ENCODE measurements around the gene ST7L. TPM values are rescaled to one million over a fixed set of nuclear protein-coding genes. Genes with fewer than 3 reads are reported as not detected.

Gene ST7L
- total and polyA plus RNA-seq, 2 donors (not counting 1 experiment from before 2014, with no cell fraction given): 14.6 to 18.0 TPM

- H3K27ac ChIP-seq (ENCODE audit: insufficient read depth, low read length): no peak overlapping the region
- peak overlapping the region; percentile 50 for H3K9ac ChIP-seq (ENCODE audit: insufficient read depth, low read length)
These were observed 116.9 kb downstream of the ST7L start for GRCh38 chr1:112501810-112502641.

DNA sequence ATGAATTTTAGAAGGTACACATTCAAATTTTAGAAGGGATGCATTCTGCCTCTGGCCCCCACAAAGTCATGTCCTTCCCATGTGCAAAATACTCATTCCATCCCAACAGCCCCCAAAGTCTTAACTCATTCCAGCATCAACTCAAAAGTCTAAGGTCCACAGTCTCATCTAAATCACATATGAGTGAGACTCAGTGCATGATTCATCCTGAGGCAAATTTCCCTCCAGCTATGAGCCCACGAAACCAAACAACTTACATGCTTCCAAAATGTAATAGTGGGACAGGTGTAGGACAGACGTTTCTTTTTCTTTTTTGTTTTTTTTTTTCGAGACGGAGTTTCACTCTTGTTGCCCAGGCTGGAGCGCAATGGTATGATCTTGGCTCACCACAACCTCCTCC, 122.7 kb downstream of the ST7L start:
- no peaks in the 10 kb centered on the region for H3K4me1 ChIP-seq (ENCODE audit: control insufficient read depth, extremely low read depth, insufficient read depth, low read length)
- no peak overlapping the region for H2AFZ ChIP-seq (ENCODE audit: low read length)
- no peak for DNase-seq (ENCODE audit: low read depth in 2 of 2)
- no peaks in the 10 kb centered on the region for H3K9me3 ChIP-seq (ENCODE audit: control insufficient read depth, insufficient read depth, low read depth, low read length)
- no peaks in the 10 kb centered on the region for H3K79me2 ChIP-seq (ENCODE audit: control insufficient read depth, insufficient read depth, low read length)
- no peak overlapping the region for H3K4me2 ChIP-seq (ENCODE audit: extremely low read depth, insufficient read depth, low read length)
- H3K36me3 ChIP-seq (ENCODE audit: control insufficient read depth, insufficient read depth, low read length): no peaks in the 10 kb centered on the region
- no peak overlapping the region for H3K27ac ChIP-seq (ENCODE audit: insufficient read depth, low read length)
- TF ChIP-seq EZH2 (IDR thresholded peaks at IDR 0.05; ENCODE audit: low read length, missing control alignments): no peak
- no peak for TF ChIP-seq CTCF (conservative IDR thresholded peaks at IDR 0.05 in 1 of 2, IDR thresholded peaks at IDR 0.05 in 1 of 2; ENCODE audit: low read depth in 1 of 2, low read length in 2 of 2)
- no peak overlapping the region for H3K9ac ChIP-seq (ENCODE audit: insufficient read depth, low read length)
- no peaks in the 10 kb centered on the region for H3K27me3 ChIP-seq (ENCODE audit: control insufficient read depth, insufficient read depth, low read length)
- H3K4me3 ChIP-seq (replicated peaks in 1 of 4; ENCODE audit: control extremely low read depth in 1 of 4, insufficient read depth in 1 of 4, low read depth in 3 of 4, low read length in 4 of 4): no peak overlapping the region
- H4K20me1 ChIP-seq (ENCODE audit: control insufficient read depth, extremely low read depth, insufficient read depth, low read length): no peaks in the 10 kb centered on the region

More at GRCh38 chr1:112501810-112502641, 116.9 kb downstream of the ST7L start:
- TF ChIP-seq CTCF (conservative IDR thresholded peaks at IDR 0.05 in 1 of 2, IDR thresholded peaks at IDR 0.05 in 1 of 2; ENCODE audit: low read depth in 1 of 2, low read length in 2 of 2) (peak; percentile 79 to 87), EZH2 (IDR thresholded peaks at IDR 0.05; ENCODE audit: low read length, missing control alignments) (no peak)
- peak overlapping the region; percentile 37 to 71 (median 62) for H3K4me3 ChIP-seq (replicated peaks in 1 of 4; ENCODE audit: control extremely low read depth in 1 of 4, insufficient read depth in 1 of 4, low read depth in 3 of 4, low read length in 4 of 4)
- H3K27me3 ChIP-seq (ENCODE audit: control insufficient read depth, insufficient read depth, low read length): peaks cover 13% of the 10 kb centered on the region
- H3K4me1 ChIP-seq (ENCODE audit: control insufficient read depth, extremely low read depth, insufficient read depth, low read length): peaks cover 2% of the 10 kb centered on the region
- no peaks in the 10 kb centered on the region for H4K20me1 ChIP-seq (ENCODE audit: control insufficient read depth, extremely low read depth, insufficient read depth, low read length)
- H3K79me2 ChIP-seq (ENCODE audit: control insufficient read depth, insufficient read depth, low read length): no peaks in the 10 kb centered on the region
- peak overlapping the region; percentile 80 for H2AFZ ChIP-seq (ENCODE audit: low read length)
- peak overlapping the region; percentile 88 for H3K4me2 ChIP-seq (ENCODE audit: extremely low read depth, insufficient read depth, low read length)
- peak; percentile 62 to 71 for DNase-seq (ENCODE audit: low read depth in 2 of 2)
- no peaks in the 10 kb centered on the region for H3K36me3 ChIP-seq (ENCODE audit: control insufficient read depth, insufficient read depth, low read length)
- H3K9me3 ChIP-seq (ENCODE audit: control insufficient read depth, insufficient read depth, low read depth, low read length): no peaks in the 10 kb centered on the region

DNA sequence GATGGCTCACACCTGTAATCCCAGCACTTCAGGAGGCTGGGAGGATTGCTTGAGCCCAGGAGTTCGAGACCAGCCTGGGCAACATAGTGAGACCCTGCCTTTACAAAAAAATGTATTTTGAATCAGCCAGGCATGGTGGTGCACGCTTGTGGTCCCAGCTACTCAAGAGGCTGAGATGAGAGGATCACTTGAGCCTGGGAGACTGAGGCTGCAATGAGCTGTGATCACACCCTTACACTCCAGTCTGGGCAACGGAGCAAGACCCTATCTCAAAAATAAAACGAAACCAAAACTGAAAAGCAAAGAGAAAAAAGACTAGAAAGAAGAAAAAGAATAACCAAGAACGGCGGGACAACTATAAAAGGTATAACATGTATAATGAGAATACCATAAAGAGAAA, 125.6 kb downstream of the ST7L start:
- no peaks in the 10 kb centered on the region for H3K27me3 ChIP-seq (ENCODE audit: control insufficient read depth, insufficient read depth, low read length)
- no peak for TF ChIP-seq CTCF (conservative IDR thresholded peaks at IDR 0.05 in 1 of 2, IDR thresholded peaks at IDR 0.05 in 1 of 2; ENCODE audit: low read depth in 1 of 2, low read length in 2 of 2)
- no peak for TF ChIP-seq EZH2 (IDR thresholded peaks at IDR 0.05; ENCODE audit: low read length, missing control alignments)
- no peaks in the 10 kb centered on the region for H3K4me1 ChIP-seq (ENCODE audit: control insufficient read depth, extremely low read depth, insufficient read depth, low read length)
- H3K36me3 ChIP-seq (ENCODE audit: control insufficient read depth, insufficient read depth, low read length): no peaks in the 10 kb centered on the region
- no peak overlapping the region for H3K4me2 ChIP-seq (ENCODE audit: extremely low read depth, insufficient read depth, low read length)
- H2AFZ ChIP-seq (ENCODE audit: low read length): no peak overlapping the region
- no peak overlapping the region for H3K27ac ChIP-seq (ENCODE audit: insufficient read depth, low read length)
- no peaks in the 10 kb centered on the region for H3K79me2 ChIP-seq (ENCODE audit: control insufficient read depth, insufficient read depth, low read length)
- H4K20me1 ChIP-seq (ENCODE audit: control insufficient read depth, extremely low read depth, insufficient read depth, low read length): no peaks in the 10 kb centered on the region
- H3K9ac ChIP-seq (ENCODE audit: insufficient read depth, low read length): no peak overlapping the region
- H3K9me3 ChIP-seq (ENCODE audit: control insufficient read depth, insufficient read depth, low read depth, low read length): no peaks in the 10 kb centered on the region
- no peak overlapping the region for H3K4me3 ChIP-seq (replicated peaks in 1 of 4; ENCODE audit: control extremely low read depth in 1 of 4, insufficient read depth in 1 of 4, low read depth in 3 of 4, low read length in 4 of 4)
- no peak for DNase-seq (ENCODE audit: low read depth in 2 of 2)

Measured in fibroblast of lung (primary cell).